HepG2 (cell line): ENCODE results near the gene ICAM2.

Source experiments
- CREM ChIP-seq, 2 experiments: sonication (generic) in 1 of 2; formaldehyde crosslinking in 1 of 2; IDR thresholded peaks; 2 replicates each; pipeline versions ENCODE4 v1.4.0 to v1.6.1; 2016 to 2020; ENCODE audit warnings: antibody characterized with exemption in 1 of 2, mild to moderate bottlenecking in 1 of 2, missing genetic modification reagents in 1 of 2
- CTCF ChIP-seq: sonication (generic); formaldehyde crosslinking; IDR thresholded peaks from 2 replicates; pipeline ENCODE4 v1.5.0; 2020; ENCODE audit warnings: mild to moderate bottlenecking, missing genetic modification reagents, moderate library complexity
- NRL ChIP-seq: sonication (generic); formaldehyde crosslinking; IDR thresholded peaks from 2 replicates; pipeline ENCODE4 v1.5.0; 2020; ENCODE audit warnings: missing genetic modification reagents, mild to moderate bottlenecking, moderate library complexity, borderline replicate concordance
- POLR2A ChIP-seq, 2 experiments: IDR thresholded peaks; 2 replicates each; pipeline ENCODE4 v1.6.1; 2011; ENCODE audit warnings: low read depth in 2 of 2, low read length in 2 of 2, mild to moderate bottlenecking in 1 of 2, moderate library complexity in 1 of 2; ENCODE audit not compliant: insufficient read depth in 1 of 2
- RARG ChIP-seq: sonication (generic); formaldehyde crosslinking; IDR thresholded peaks from 2 replicates; pipeline ENCODE4 v1.4.0; 2020; ENCODE audit warnings: low read depth, mild to moderate bottlenecking, missing genetic modification reagents
- RNF2 ChIP-seq: fragments of 450-650 bp; conservative IDR thresholded peaks from 2 replicates; pipeline ENCODE4 v1.6.1; 2016; ENCODE audit warnings: low read depth
- TCF7L2 ChIP-seq: IDR thresholded peaks from 2 replicates; pipeline ENCODE4 v1.6.1; 2011; ENCODE audit warnings: mild to moderate bottlenecking, low read depth, low read length, moderate library complexity
- ZBTB1 ChIP-seq: sonication (generic); formaldehyde crosslinking; IDR thresholded peaks from 2 replicates; pipeline ENCODE4 v1.4.0; 2020; ENCODE audit warnings: missing genetic modification reagents, borderline replicate concordance
- TF ChIP-seq, protein P1 (sequence below): sonication (generic); formaldehyde crosslinking; IDR thresholded peaks from 2 replicates; pipeline ENCODE4 v1.4.0; 2020; ENCODE audit warnings: missing genetic modification reagents, mild to moderate bottlenecking, borderline replicate concordance

DNA sequence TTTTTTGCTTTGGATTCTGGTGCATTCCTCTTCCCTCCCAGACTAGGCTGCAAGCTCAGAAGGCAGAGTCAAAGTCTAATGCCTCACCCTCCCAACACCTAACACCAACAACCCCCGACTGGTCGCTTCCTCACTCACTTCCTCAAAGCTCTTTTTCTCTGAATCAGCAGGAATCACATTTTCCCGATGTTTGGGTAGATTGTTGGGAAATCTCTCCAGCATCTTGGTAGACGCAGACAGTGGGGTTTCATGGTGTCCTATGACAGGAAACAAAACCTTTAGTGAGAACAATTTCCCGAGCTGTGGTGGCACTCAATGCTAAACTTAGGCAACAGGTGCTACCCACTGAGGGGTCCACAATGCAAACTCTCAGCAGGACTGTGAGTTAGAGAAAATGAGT lies 39.9 kb upstream of the ICAM2 start:
- TF ChIP-seq CREM (IDR thresholded peaks at IDR 0.05) (no peak), CREM (CRISPR knock-in tag; IDR thresholded peaks at IDR 0.05) (no peak), CTCF (CRISPR knock-in tag) (no peak), ZBTB1 (no peak), RNF2 (no peak), POLR2A (IDR thresholded peaks at IDR 0.05; ENCODE audit: insufficient read depth in 1 of 2, low read depth in 2 of 2, low read length in 2 of 2) (no peak), TCF7L2 (no peak), RARG (CRISPR knock-in tag) (no peak), NRL (CRISPR knock-in tag) (no peak)
- TF ChIP-seq, protein P1, sequence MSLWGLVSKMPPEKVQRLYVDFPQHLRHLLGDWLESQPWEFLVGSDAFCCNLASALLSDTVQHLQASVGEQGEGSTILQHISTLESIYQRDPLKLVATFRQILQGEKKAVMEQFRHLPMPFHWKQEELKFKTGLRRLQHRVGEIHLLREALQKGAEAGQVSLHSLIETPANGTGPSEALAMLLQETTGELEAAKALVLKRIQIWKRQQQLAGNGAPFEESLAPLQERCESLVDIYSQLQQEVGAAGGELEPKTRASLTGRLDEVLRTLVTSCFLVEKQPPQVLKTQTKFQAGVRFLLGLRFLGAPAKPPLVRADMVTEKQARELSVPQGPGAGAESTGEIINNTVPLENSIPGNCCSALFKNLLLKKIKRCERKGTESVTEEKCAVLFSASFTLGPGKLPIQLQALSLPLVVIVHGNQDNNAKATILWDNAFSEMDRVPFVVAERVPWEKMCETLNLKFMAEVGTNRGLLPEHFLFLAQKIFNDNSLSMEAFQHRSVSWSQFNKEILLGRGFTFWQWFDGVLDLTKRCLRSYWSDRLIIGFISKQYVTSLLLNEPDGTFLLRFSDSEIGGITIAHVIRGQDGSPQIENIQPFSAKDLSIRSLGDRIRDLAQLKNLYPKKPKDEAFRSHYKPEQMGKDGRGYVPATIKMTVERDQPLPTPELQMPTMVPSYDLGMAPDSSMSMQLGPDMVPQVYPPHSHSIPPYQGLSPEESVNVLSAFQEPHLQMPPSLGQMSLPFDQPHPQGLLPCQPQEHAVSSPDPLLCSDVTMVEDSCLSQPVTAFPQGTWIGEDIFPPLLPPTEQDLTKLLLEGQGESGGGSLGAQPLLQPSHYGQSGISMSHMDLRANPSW (CRISPR knock-in tag): no peak
